Measurements from ENCODE around the gene ETV3L. TPM values are rescaled to one million over a fixed set of nuclear protein-coding genes. Genes with fewer than 3 reads are reported as not detected.

ETV3L gene
- total and polyA plus RNA-seq, 2 of the 8 experiments (the other 6 are each of a cell fraction or from before 2014, with no cell fraction given), result 0.17 to 0.26 TPM

DNA sequence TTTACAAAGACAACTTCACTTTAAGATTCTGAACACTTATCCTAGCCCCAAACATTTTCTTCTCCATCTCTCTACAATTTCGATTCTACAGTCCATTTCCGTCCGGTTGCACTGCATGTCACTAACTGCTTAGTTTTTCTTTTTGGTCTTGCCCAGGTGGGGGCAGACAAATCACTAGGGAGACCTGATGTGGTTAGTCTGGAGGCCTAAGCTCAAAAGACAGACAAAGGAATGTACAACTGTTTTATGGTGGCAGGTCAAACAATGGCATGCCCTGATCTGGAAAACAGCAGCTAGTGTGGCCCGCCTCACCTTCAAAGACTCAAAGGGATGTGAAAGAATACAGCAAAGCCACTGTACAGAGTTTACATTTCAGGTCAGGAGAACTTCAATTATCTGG lies 34.8 kb upstream of the ETV3L start (continued):
- TF ChIP-seq BCL11A (IDR thresholded peaks at IDR 0.05; ENCODE audit: low read depth in 2 of 2, low read length in 2 of 2) (no peak), EGR1 (IDR thresholded peaks at IDR 0.05; ENCODE audit: borderline replicate concordance, low read depth, low read length) (no peak)
